PC-3 (cell line): Measurements from ENCODE around the gene TAGLN2.

Experiments used
- EZH2 ChIP-seq: fragments of 300-600 bp; sonication (generic); IDR thresholded peaks from one replicate; pipeline ENCODE4 v1.6.1; 2017; ENCODE audit warnings: antibody characterized with exemption, mild to moderate bottlenecking, low read length; ENCODE audit not compliant: unreplicated experiment
- EZH2phosphoT487 ChIP-seq: fragments of 300-600 bp; sonication (generic); IDR thresholded peaks from 2 replicates; pipeline ENCODE4 v1.6.1; 2018; ENCODE audit warnings: mild to moderate bottlenecking, antibody characterized with exemption, low read length, borderline replicate concordance
- TF ChIP-seq, protein P1 (sequence below): fragments of 300-600 bp; sonication (generic); conservative IDR thresholded peaks from 2 replicates; pipeline ENCODE4 v1.5.1; 2017; ENCODE audit warnings: antibody characterized with exemption, low read depth, mild to moderate bottlenecking, low read length

- TF ChIP-seq, protein P1, sequence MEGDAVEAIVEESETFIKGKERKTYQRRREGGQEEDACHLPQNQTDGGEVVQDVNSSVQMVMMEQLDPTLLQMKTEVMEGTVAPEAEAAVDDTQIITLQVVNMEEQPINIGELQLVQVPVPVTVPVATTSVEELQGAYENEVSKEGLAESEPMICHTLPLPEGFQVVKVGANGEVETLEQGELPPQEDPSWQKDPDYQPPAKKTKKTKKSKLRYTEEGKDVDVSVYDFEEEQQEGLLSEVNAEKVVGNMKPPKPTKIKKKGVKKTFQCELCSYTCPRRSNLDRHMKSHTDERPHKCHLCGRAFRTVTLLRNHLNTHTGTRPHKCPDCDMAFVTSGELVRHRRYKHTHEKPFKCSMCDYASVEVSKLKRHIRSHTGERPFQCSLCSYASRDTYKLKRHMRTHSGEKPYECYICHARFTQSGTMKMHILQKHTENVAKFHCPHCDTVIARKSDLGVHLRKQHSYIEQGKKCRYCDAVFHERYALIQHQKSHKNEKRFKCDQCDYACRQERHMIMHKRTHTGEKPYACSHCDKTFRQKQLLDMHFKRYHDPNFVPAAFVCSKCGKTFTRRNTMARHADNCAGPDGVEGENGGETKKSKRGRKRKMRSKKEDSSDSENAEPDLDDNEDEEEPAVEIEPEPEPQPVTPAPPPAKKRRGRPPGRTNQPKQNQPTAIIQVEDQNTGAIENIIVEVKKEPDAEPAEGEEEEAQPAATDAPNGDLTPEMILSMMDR = no peak
- TF ChIP-seq EZH2phosphoT487 (no peak), EZH2 (no peak)
These were observed 2.0 kb upstream of the TAGLN2 start for GRCh38 chr1:159927211-159927848.
